ENCODE results near the gene VWF. TPM values are rescaled to one million over a fixed set of nuclear protein-coding genes. Genes with fewer than 3 reads are reported as not detected.

Gene VWF
- total and polyA plus RNA-seq, 5 donors from 2014 or later, result 1.3 TPM; not detected in 4

- Histone ChIP-seq H3K9me3 (ENCODE audit: control insufficient read depth in 2 of 2, low read length in 2 of 2) (no peaks in the 10 kb centered on the region), H3K27ac (ENCODE audit: insufficient read depth, low read length, poor library complexity, severe bottlenecking) (no peak overlapping the region), H3K27me3 (ENCODE audit: control insufficient read depth, insufficient read depth, low read length) (peaks cover 2% of the 10 kb centered on the region), H3K4me3 (ENCODE audit: low read depth, low read length) (no peak overlapping the region), H3K4me1 (ENCODE audit: control insufficient read depth, insufficient read depth, low read length, poor library complexity, severe bottlenecking) (peaks cover 7% of the 10 kb centered on the region), H3K36me3 (ENCODE audit: control insufficient read depth, insufficient read depth, low read length) (no peaks in the 10 kb centered on the region)
- no peaks in the 10 kb centered on the region for H3K36me3 Mint-ChIP-seq
- no peak overlapping the region for H3K4me3 Mint-ChIP-seq
- no peaks in the 10 kb centered on the region for H3K9me3 Mint-ChIP-seq
- ATAC-seq (ENCODE audit: low read depth in 2 of 2), result no peak
- peaks cover 5% of the 10 kb centered on the region for H3K27me3 Mint-ChIP-seq
- DNase-seq, result no peak
- peaks cover 0 to 8% (median 1%) of the 10 kb centered on the region in 4 donors for H3K4me1 Mint-ChIP-seq
- no peak overlapping the region for H3K27ac Mint-ChIP-seq
These were observed 72.1 kb downstream of the VWF start for GRCh38 chr12:6052206-6052939.

GRCh38 chr12:6049992-6050391 is 74.5 kb downstream of the VWF start:
- Histone ChIP-seq H3K27ac (ENCODE audit: insufficient read depth, low read length, poor library complexity, severe bottlenecking) (no peak overlapping the region), H3K9me3 (ENCODE audit: control insufficient read depth in 2 of 2, low read length in 2 of 2) (no peaks in the 10 kb centered on the region), H3K27me3 (ENCODE audit: control insufficient read depth, insufficient read depth, low read length) (peaks cover 2% of the 10 kb centered on the region), H3K4me3 (ENCODE audit: low read depth, low read length) (no peak overlapping the region), H3K4me1 (ENCODE audit: control insufficient read depth, insufficient read depth, low read length, poor library complexity, severe bottlenecking) (no peaks in the 10 kb centered on the region), H3K36me3 (ENCODE audit: control insufficient read depth, insufficient read depth, low read length) (no peaks in the 10 kb centered on the region)
- Mint-ChIP-seq H3K4me3 (no peak overlapping the region), H3K36me3 (no peaks in the 10 kb centered on the region), H3K4me1 (no peaks in the 10 kb centered on the region), H3K27me3 (peaks cover 2% of the 10 kb centered on the region), H3K9me3 (no peaks in the 10 kb centered on the region), H3K27ac (no peak overlapping the region)
- ATAC-seq (ENCODE audit: low read depth in 2 of 2) (no peak), DNase-seq (no peak)

- no peaks in the 10 kb centered on the region for H3K9me3 Mint-ChIP-seq
- no peaks in the 10 kb centered on the region for H3K4me1 Mint-ChIP-seq
- no peaks in the 10 kb centered on the region for H3K9me3 ChIP-seq (ENCODE audit: control insufficient read depth in 2 of 2, low read length in 2 of 2)
- DNase-seq (no peak), ATAC-seq (ENCODE audit: low read depth in 2 of 2) (no peak)
- H3K27ac Mint-ChIP-seq, result no peak overlapping the region
- H3K36me3 ChIP-seq (ENCODE audit: control insufficient read depth, insufficient read depth, low read length), result no peaks in the 10 kb centered on the region
- H3K27me3 Mint-ChIP-seq, result no peaks in the 10 kb centered on the region
- peaks cover 2% of the 10 kb centered on the region for H3K27me3 ChIP-seq (ENCODE audit: control insufficient read depth, insufficient read depth, low read length)
- no peak overlapping the region for H3K4me3 ChIP-seq (ENCODE audit: low read depth, low read length)
- no peaks in the 10 kb centered on the region for H3K4me1 ChIP-seq (ENCODE audit: control insufficient read depth, insufficient read depth, low read length, poor library complexity, severe bottlenecking)
- H3K36me3 Mint-ChIP-seq, result no peaks in the 10 kb centered on the region
- no peak overlapping the region for H3K27ac ChIP-seq (ENCODE audit: insufficient read depth, low read length, poor library complexity, severe bottlenecking)
- no peak overlapping the region for H3K4me3 Mint-ChIP-seq
These were observed 74.9 kb downstream of the VWF start for GRCh38 chr12:6049587-6049986.

GRCh38 chr12:6047249-6048237 is 76.9 kb downstream of the VWF start:
- no peak overlapping the region for H3K27ac ChIP-seq (ENCODE audit: insufficient read depth, low read length, poor library complexity, severe bottlenecking)
- Mint-ChIP-seq H3K4me3 (no peak overlapping the region), H3K27me3 (no peaks in the 10 kb centered on the region), H3K36me3 (no peaks in the 10 kb centered on the region), H3K9me3 (no peaks in the 10 kb centered on the region), H3K4me1 (no peaks in the 10 kb centered on the region), H3K27ac (peak overlapping the region in 1 of 3 donors; percentile 0)
- peaks cover 2% of the 10 kb centered on the region for H3K27me3 ChIP-seq (ENCODE audit: control insufficient read depth, insufficient read depth, low read length)
- no peaks in the 10 kb centered on the region for H3K4me1 ChIP-seq (ENCODE audit: control insufficient read depth, insufficient read depth, low read length, poor library complexity, severe bottlenecking)
- H3K4me3 ChIP-seq (ENCODE audit: low read depth, low read length), result no peak overlapping the region
- no peaks in the 10 kb centered on the region for H3K9me3 ChIP-seq (ENCODE audit: control insufficient read depth in 2 of 2, low read length in 2 of 2)
- H3K36me3 ChIP-seq (ENCODE audit: control insufficient read depth, insufficient read depth, low read length), result no peaks in the 10 kb centered on the region
- no peak for DNase-seq
- no peak for ATAC-seq (ENCODE audit: low read depth in 2 of 2)

GRCh38 chr12:6046511-6047180 is 77.8 kb downstream of the VWF start:
- H3K4me3 Mint-ChIP-seq, result no peak overlapping the region
- H3K4me1 ChIP-seq (ENCODE audit: control insufficient read depth, insufficient read depth, low read length, poor library complexity, severe bottlenecking), result no peaks in the 10 kb centered on the region
- no peaks in the 10 kb centered on the region for H3K4me1 Mint-ChIP-seq
- H3K27ac ChIP-seq (ENCODE audit: insufficient read depth, low read length, poor library complexity, severe bottlenecking), result no peak overlapping the region
- no peaks in the 10 kb centered on the region for H3K36me3 ChIP-seq (ENCODE audit: control insufficient read depth, insufficient read depth, low read length)
- no peaks in the 10 kb centered on the region for H3K9me3 Mint-ChIP-seq
- no peaks in the 10 kb centered on the region for H3K27me3 Mint-ChIP-seq
- no peak overlapping the region for H3K27ac Mint-ChIP-seq
- no peaks in the 10 kb centered on the region for H3K9me3 ChIP-seq (ENCODE audit: control insufficient read depth in 2 of 2, low read length in 2 of 2)
- peaks cover 2% of the 10 kb centered on the region for H3K27me3 ChIP-seq (ENCODE audit: control insufficient read depth, insufficient read depth, low read length)
- no peak for DNase-seq
- H3K36me3 Mint-ChIP-seq, result no peaks in the 10 kb centered on the region
- no peak overlapping the region for H3K4me3 ChIP-seq (ENCODE audit: low read depth, low read length)
- ATAC-seq (ENCODE audit: low read depth in 2 of 2), result no peak

- Histone ChIP-seq H3K4me3 (ENCODE audit: low read depth, low read length) (no peak overlapping the region), H3K9me3 (ENCODE audit: control insufficient read depth in 2 of 2, low read length in 2 of 2) (no peaks in the 10 kb centered on the region), H3K27me3 (ENCODE audit: control insufficient read depth, insufficient read depth, low read length) (peaks cover 2% of the 10 kb centered on the region), H3K4me1 (ENCODE audit: control insufficient read depth, insufficient read depth, low read length, poor library complexity, severe bottlenecking) (no peaks in the 10 kb centered on the region), H3K27ac (ENCODE audit: insufficient read depth, low read length, poor library complexity, severe bottlenecking) (no peak overlapping the region), H3K36me3 (ENCODE audit: control insufficient read depth, insufficient read depth, low read length) (no peaks in the 10 kb centered on the region)
- no peaks in the 10 kb centered on the region for H3K9me3 Mint-ChIP-seq
- no peak for ATAC-seq (ENCODE audit: low read depth in 2 of 2)
- H3K4me3 Mint-ChIP-seq, result no peak overlapping the region
- no peak for DNase-seq
- H3K27ac Mint-ChIP-seq, result peak overlapping the region in 1 of 3 donors; percentile 31
- H3K4me1 Mint-ChIP-seq, result no peaks in the 10 kb centered on the region
- H3K36me3 Mint-ChIP-seq, result no peaks in the 10 kb centered on the region
- no peaks in the 10 kb centered on the region for H3K27me3 Mint-ChIP-seq
These were observed 79.0 kb downstream of the VWF start for GRCh38 chr12:6045438-6045837.

GRCh38 chr12:6044082-6044481 is 80.4 kb downstream of the VWF start:
- no peak overlapping the region for H3K4me3 Mint-ChIP-seq
- H3K27ac Mint-ChIP-seq, result no peak overlapping the region
- no peak for ATAC-seq (ENCODE audit: low read depth in 2 of 2)
- H3K4me1 ChIP-seq (ENCODE audit: control insufficient read depth, insufficient read depth, low read length, poor library complexity, severe bottlenecking), result peaks cover 4% of the 10 kb centered on the region
- H3K36me3 ChIP-seq (ENCODE audit: control insufficient read depth, insufficient read depth, low read length), result no peaks in the 10 kb centered on the region
- peaks cover 0 to 3% (median 1%) of the 10 kb centered on the region in 4 donors for H3K4me1 Mint-ChIP-seq
- peaks cover 2% of the 10 kb centered on the region for H3K27me3 ChIP-seq (ENCODE audit: control insufficient read depth, insufficient read depth, low read length)
- no peak for DNase-seq
- no peaks in the 10 kb centered on the region for H3K9me3 ChIP-seq (ENCODE audit: control insufficient read depth in 2 of 2, low read length in 2 of 2)
- no peaks in the 10 kb centered on the region for H3K36me3 Mint-ChIP-seq
- no peaks in the 10 kb centered on the region for H3K9me3 Mint-ChIP-seq
- no peak overlapping the region for H3K4me3 ChIP-seq (ENCODE audit: low read depth, low read length)
- H3K27me3 Mint-ChIP-seq, result no peaks in the 10 kb centered on the region
- no peak overlapping the region for H3K27ac ChIP-seq (ENCODE audit: insufficient read depth, low read length, poor library complexity, severe bottlenecking)

Data from CD4-positive, CD25-positive, alpha-beta regulatory T cell (primary cell).